B cell (primary cell): ENCODE data around the gene ASAP3. TPM values are rescaled to one million over a fixed set of nuclear protein-coding genes. Genes with fewer than 3 reads are reported as not detected.
A peak's percentile ranks its signal among the peaks of the same experiment; 100 is the strongest.

Experiments used
- ATAC-seq: fragments of 200-7000 bp; cut with Tn5 transposase; one replicate; pipeline ENCODE4 v1.10.0; 2021; ENCODE audit warnings: low read depth, mild to moderate bottlenecking, moderate number of reproducible peaks, moderate library complexity
- CTCF ChIA-PET: fragments of 350-600 bp; sonication (Branson Sonifier 250); formaldehyde crosslinking; loops from one replicate; lab custom pipeline; 2021; ENCODE audit warnings: antibody characterized with exemption, inconsistent platforms; lab: Charles Lee
- POLR2A ChIA-PET: fragments of 350-600 bp; sonication (Branson Sonifier 250); formaldehyde crosslinking; loops from one replicate; lab custom pipeline; 2021; ENCODE audit warnings: antibody characterized with exemption; lab: Charles Lee
- DNase-seq: peaks from one replicate; pipeline ENCODE4 v3.0.0; 2013
- H2AFZ ChIP-seq: 2 replicates; pipeline ENCODE4 v1.6.1; 2012; ENCODE audit warnings: mild to moderate bottlenecking, low read depth, low read length; ENCODE audit not compliant: insufficient read depth, poor library complexity, severe bottlenecking
- H3K27ac ChIP-seq, 2 donors: 1 replicate in 1 of 2; 2 replicates in 1 of 2; pipeline ENCODE4 v1.5.1; 2012 to 2013; ENCODE audit warnings: low read length in 2 of 2, mild to moderate bottlenecking in 2 of 2, moderate library complexity in 1 of 2
- H3K27me3 ChIP-seq, 4 experiments: fragments of 200-600 bp in 1 of 4; sonication (generic) in 1 of 4; replicated peaks in 1 of 4; 1 replicate in 2 of 4; 2 replicates in 2 of 4; pipeline versions ENCODE4 v1.6.1 to v1.7.0; 2013 to 2016; ENCODE audit warnings: low read length in 3 of 4, mild to moderate bottlenecking in 2 of 4, mixed read lengths in 1 of 4, moderate library complexity in 1 of 4; ENCODE audit not compliant: insufficient read depth in 4 of 4, control insufficient read depth in 3 of 4; ENCODE audit errors: control extremely low read depth in 1 of 4
- H3K36me3 ChIP-seq, 2 experiments: replicated peaks in 1 of 2; 1 replicate in 1 of 2; 2 replicates in 1 of 2; pipeline versions ENCODE4 v1.6.1 to v1.7.1; 2013; ENCODE audit warnings: low read length in 1 of 2; ENCODE audit not compliant: insufficient read depth in 2 of 2, control insufficient read depth in 1 of 2; ENCODE audit errors: control extremely low read depth in 1 of 2, extremely low read depth in 1 of 2
- H3K4me1 ChIP-seq, 2 donors: fragments of 200-600 bp in 1 of 2; sonication (generic) in 1 of 2; 1 replicate in 1 of 2; 2 replicates in 1 of 2; pipeline versions ENCODE4 v1.5.1 to v1.6.1; 2013 to 2017; ENCODE audit warnings: low read length in 2 of 2; ENCODE audit not compliant: control insufficient read depth in 2 of 2, insufficient read depth in 2 of 2
- H3K4me2 ChIP-seq: replicated peaks from 2 replicates; pipeline ENCODE3; 2012; ENCODE audit warnings: mild to moderate bottlenecking, low read depth, low read length; ENCODE audit not compliant: poor library complexity, severe bottlenecking
- H3K4me3 ChIP-seq, 5 experiments: fragments of 200-600 bp in 1 of 5; sonication (generic) in 1 of 5; 1 replicate in 3 of 5; 2 replicates in 2 of 5; pipeline versions ENCODE4 v1.5.1 to v1.7.0; 2011 to 2016; ENCODE audit warnings: low read length in 4 of 5, mild to moderate bottlenecking in 4 of 5, low read depth in 2 of 5, control low read depth in 1 of 5, moderate library complexity in 1 of 5; ENCODE audit not compliant: insufficient read depth in 1 of 5; ENCODE audit errors: control extremely low read depth in 1 of 5, extremely low read depth in 1 of 5
- H3K79me2 ChIP-seq: fragments of 200-600 bp; sonication (generic); one replicate; pipeline ENCODE4 v1.6.0; 2016; ENCODE audit warnings: low read length; ENCODE audit not compliant: control insufficient read depth, insufficient read depth
- H3K9ac ChIP-seq: fragments of 200-600 bp; sonication (generic); 2 replicates; pipeline ENCODE4 v1.6.1; 2017; ENCODE audit warnings: mild to moderate bottlenecking, low read length, moderate library complexity
- H3K9me3 ChIP-seq, 3 donors: one replicate each; pipeline versions ENCODE4 v1.6.1 to v1.7.1; 2013; ENCODE audit warnings: low read length in 2 of 3; ENCODE audit not compliant: control insufficient read depth in 2 of 3, insufficient read depth in 1 of 3; ENCODE audit errors: control extremely low read depth in 1 of 3
- H4K20me1 ChIP-seq: 2 replicates; pipeline ENCODE4 v1.6.0; 2012; ENCODE audit warnings: mild to moderate bottlenecking, low read length; ENCODE audit not compliant: insufficient read depth, control insufficient read depth, poor library complexity, severe bottlenecking
- H3K27ac Mint-ChIP-seq: one replicate; pipeline ENCODE4 v1.8.0; 2021; ENCODE audit warnings: mixed read lengths
- H3K27me3 Mint-ChIP-seq: one replicate; pipeline ENCODE4 v1.8.0; 2021; ENCODE audit warnings: mixed read lengths
- H3K4me1 Mint-ChIP-seq: one replicate; pipeline ENCODE4 v1.8.0; 2021; ENCODE audit warnings: mixed read lengths
- H3K4me3 Mint-ChIP-seq: one replicate; pipeline ENCODE4 v1.8.0; 2021; ENCODE audit warnings: mixed read lengths
- H3K9me3 Mint-ChIP-seq: one replicate; pipeline ENCODE4 v1.8.0; 2022; ENCODE audit warnings: mixed read lengths; ENCODE audit not compliant: insufficient read depth
- EZH2 ChIP-seq: IDR thresholded peaks from 2 replicates; pipeline ENCODE4 v1.6.1; 2012; ENCODE audit warnings: borderline replicate concordance, low read depth, mild to moderate bottlenecking, moderate library complexity, low read length; ENCODE audit not compliant: insufficient read depth, poor library complexity, severe bottlenecking
- WGBS: methylation state at CpG from one replicate; pipeline ENCODE4 v1.1.5; 2013; ENCODE audit warnings: missing lambda C conversion rate; ENCODE audit not compliant: insufficient coverage; 5-methylcytosine and 5-hydroxymethylcytosine counted together
- intact Hi-C: fragments of 100-400 bp; cut with micrococcal nuclease; formaldehyde crosslinking; loops from one replicate; pipeline ENCODE4 v1.10.0; 2022
- polyA plus RNA-seq: library from polyadenylated mRNA; depleted of rRNA; stranded (reverse); fragments of >200 nt; gene quantifications from 2 replicates; pipeline ENCODE4 v1.2.3, GENCODE V29; 2012
- total RNA-seq, 2 donors: library from RNA; stranded (reverse); fragments of 120-200 nt in 1 of 2; gene quantifications; 1 replicate in 1 of 2; 2 replicates in 1 of 2; pipeline versions ENCODE4 v1.2.3 to v1.2.4, GENCODE V29; 2013 to 2022
- TF ChIP-seq, protein P1 (sequence below): fragments of 200-600 bp; IDR thresholded peaks from one replicate; pipeline ENCODE4 v1.8.0; 2022; ENCODE audit warnings: antibody characterized with exemption, mild to moderate bottlenecking

The ASAP3 gene
- total and polyA plus RNA-seq, 2 donors (not counting 1 experiment from before 2014, with no cell fraction given) = 2.9 to 11.0 TPM

DNA sequence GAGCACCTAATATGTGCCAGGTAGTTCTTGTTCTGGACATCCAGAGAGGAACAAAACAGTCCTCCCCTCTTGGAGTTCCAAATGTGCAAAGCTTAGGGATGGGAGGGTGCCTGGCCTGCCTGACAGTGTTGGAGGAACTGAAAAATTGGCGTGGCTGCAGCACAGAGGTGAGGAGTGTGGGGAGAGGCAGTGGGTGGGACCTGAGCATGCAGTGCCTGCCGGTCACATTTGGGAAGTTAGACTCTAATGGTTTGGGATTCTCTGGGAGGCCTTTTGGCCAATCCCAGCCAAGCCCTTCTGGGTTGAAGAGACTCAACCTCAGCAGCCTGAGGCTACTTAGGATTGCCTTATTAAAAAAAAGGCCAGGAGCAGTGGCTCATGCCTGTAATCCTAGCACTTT, 57.2 kb downstream of the ASAP3 start:
- TF ChIP-seq EZH2 = no peak
- TF ChIP-seq, protein P1, sequence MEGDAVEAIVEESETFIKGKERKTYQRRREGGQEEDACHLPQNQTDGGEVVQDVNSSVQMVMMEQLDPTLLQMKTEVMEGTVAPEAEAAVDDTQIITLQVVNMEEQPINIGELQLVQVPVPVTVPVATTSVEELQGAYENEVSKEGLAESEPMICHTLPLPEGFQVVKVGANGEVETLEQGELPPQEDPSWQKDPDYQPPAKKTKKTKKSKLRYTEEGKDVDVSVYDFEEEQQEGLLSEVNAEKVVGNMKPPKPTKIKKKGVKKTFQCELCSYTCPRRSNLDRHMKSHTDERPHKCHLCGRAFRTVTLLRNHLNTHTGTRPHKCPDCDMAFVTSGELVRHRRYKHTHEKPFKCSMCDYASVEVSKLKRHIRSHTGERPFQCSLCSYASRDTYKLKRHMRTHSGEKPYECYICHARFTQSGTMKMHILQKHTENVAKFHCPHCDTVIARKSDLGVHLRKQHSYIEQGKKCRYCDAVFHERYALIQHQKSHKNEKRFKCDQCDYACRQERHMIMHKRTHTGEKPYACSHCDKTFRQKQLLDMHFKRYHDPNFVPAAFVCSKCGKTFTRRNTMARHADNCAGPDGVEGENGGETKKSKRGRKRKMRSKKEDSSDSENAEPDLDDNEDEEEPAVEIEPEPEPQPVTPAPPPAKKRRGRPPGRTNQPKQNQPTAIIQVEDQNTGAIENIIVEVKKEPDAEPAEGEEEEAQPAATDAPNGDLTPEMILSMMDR = no peak
- Histone ChIP-seq H3K27me3 (peaks cover 0 to 61% (median 24%) of the 10 kb centered on the region in 4 experiments), H3K4me2 (no peak overlapping the region), H3K79me2 (no peaks in the 10 kb centered on the region), H3K4me3 (no peak overlapping the region), H3K27ac (no peak overlapping the region), H3K9me3 (peaks cover 0 to 6% (median 0%) of the 10 kb centered on the region in 3 donors), H3K9ac (no peak overlapping the region), H4K20me1 (no peaks in the 10 kb centered on the region), H3K4me1 (peaks cover 21 to 27% of the 10 kb centered on the region in 2 donors), H2AFZ (no peak overlapping the region), H3K36me3 (no peaks in the 10 kb centered on the region)
- intact Hi-C loops = no loop called here
- ChIA-PET CTCF (interaction anchor here (1.9 kb wide), 1 partner anchor 242 kb away, joined by 4 read pairs; no protein-coding TSS in a partner anchor), POLR2A (interaction anchor here (0.6 kb wide), 1 partner anchor 196 kb away, joined by 6 read pairs; no protein-coding TSS in a partner anchor)
- ATAC-seq = no peak
- H3K27me3 Mint-ChIP-seq = peaks cover 44% of the 10 kb centered on the region
- no peak overlapping the region for H3K27ac Mint-ChIP-seq
- whole genome bisulfite sequencing = 33% methylated on average over 2 of the region's 2 CpGs
- no peaks in the 10 kb centered on the region for H3K9me3 Mint-ChIP-seq
- peaks cover 21% of the 10 kb centered on the region for H3K4me1 Mint-ChIP-seq
- no peak for DNase-seq
- H3K4me3 Mint-ChIP-seq = no peak overlapping the region

DNA sequence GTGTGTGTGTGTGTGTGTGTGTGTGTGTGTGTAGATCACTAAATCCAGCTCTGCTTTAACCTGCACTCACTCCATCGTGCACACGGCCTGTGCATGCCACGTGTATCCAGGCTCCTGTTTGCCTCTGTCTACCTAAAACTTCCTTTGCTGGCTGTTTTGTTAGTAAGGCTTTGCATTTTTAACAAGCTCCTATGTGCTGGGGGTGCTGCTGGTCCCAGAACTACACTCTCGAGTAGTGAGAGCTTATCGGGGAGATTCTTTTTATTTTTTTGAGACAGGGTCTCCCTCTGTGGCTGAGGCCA, 58.8 kb downstream of the ASAP3 start:
- H3K36me3 ChIP-seq = no peaks in the 10 kb centered on the region
- H3K9ac ChIP-seq = peak overlapping the region; percentile 56
- peaks cover 0 to 6% (median 0%) of the 10 kb centered on the region in 3 donors for H3K9me3 ChIP-seq
- H3K27me3 ChIP-seq = peaks cover 0 to 64% (median 28%) of the 10 kb centered on the region in 4 experiments
- peak overlapping the region; percentile 77 for H2AFZ ChIP-seq
- H3K27me3 Mint-ChIP-seq = peaks cover 51% of the 10 kb centered on the region
- peak; percentile 17 for DNase-seq
- no peaks in the 10 kb centered on the region for H3K9me3 Mint-ChIP-seq
- H4K20me1 ChIP-seq = no peaks in the 10 kb centered on the region
- H3K79me2 ChIP-seq = no peaks in the 10 kb centered on the region
- intact Hi-C loops = no loop called here
- H3K4me1 Mint-ChIP-seq = peaks cover 21% of the 10 kb centered on the region
- H3K4me2 ChIP-seq = peak overlapping the region; percentile 89
- TF ChIP-seq, protein P1 = no peak
- no peak for TF ChIP-seq EZH2
- POLR2A ChIA-PET = interaction anchor here (0.7 kb wide), 2 partner anchors 405 to 507 kb away, joined by 4 read pairs; no protein-coding TSS in a partner anchor
- peaks cover 21 to 27% of the 10 kb centered on the region in 2 donors for H3K4me1 ChIP-seq
- CTCF ChIA-PET = interaction anchor here (0.6 to 1.9 kb wide), 3 partner anchors 22 to 240 kb away, joined by 3 to 4 read pairs (median 4); no protein-coding TSS in a partner anchor
- peak overlapping the region; percentile 75 for H3K4me3 Mint-ChIP-seq
- H3K27ac ChIP-seq = no peak overlapping the region
- peak overlapping the region in 3 of 5 experiments; percentile 39 to 58 (median 50) for H3K4me3 ChIP-seq
- H3K27ac Mint-ChIP-seq = no peak overlapping the region
- WGBS = 43% methylated on average over 3 of the region's 5 CpGs
- no peak for ATAC-seq
